K562 (cell line): Measurements from ENCODE around the gene MMEL1. TPM values are rescaled to one million over a fixed set of nuclear protein-coding genes. Genes with fewer than 3 reads are reported as not detected.

ENCODE experiments used
- ATAC-seq: fragments of 200-7000 bp; cut with Tn5 transposase; 3 replicates; pipeline ENCODE4 v1.9.1; 2020; ENCODE audit warnings: moderate library complexity
- BruUV-seq: library from RNA; stranded (reverse); fragments of 400-500 nt; replicated peaks from 2 replicates; lab custom pipeline; 2021; lab: Mats Ljungman, UMichigan
- CTCF ChIA-PET: fragments of 300-600 bp; formaldehyde crosslinking; extraction: SDS; loops from one replicate; lab custom pipeline; 2021; ENCODE audit warnings: low intra/inter-chr PET ratio; lab: Yijun Ruan, JAX
- POLR2A ChIA-PET: fragments of 300-600, 350-650 bp; sonication (Branson Sonifier 250); formaldehyde crosslinking; extraction: SDS; loops from one replicate; lab custom pipeline; 2021; ENCODE audit warnings: antibody characterized with exemption, inconsistent platforms; lab: Yijun Ruan, JAX
- DNase-seq, 4 experiments: peaks; one replicate each; pipeline versions ENCODE4 v3.0.0 to v3.0.0-alpha.2; 2011 to 2018; ENCODE audit warnings: low spot score in 3 of 4, mixed read lengths in 3 of 4; ENCODE audit errors: extremely low read depth in 1 of 4
- FAIRE-seq: peaks from 2 replicates; lab custom pipeline; 2011; peaks lifted over from hg19 to GRCh38; lab: Jason Lieb, UNC
- H2AFZ ChIP-seq: 2 replicates; pipeline ENCODE4 v1.6.0; 2011; ENCODE audit warnings: low read depth, low read length, control low read depth, inconsistent platforms
- H3K27ac ChIP-seq: fragments of 200-600 bp; 3 replicates; pipeline ENCODE4 v1.8.0; 2011; ENCODE audit warnings: low read depth, mild to moderate bottlenecking, control low read depth, inconsistent platforms, low read length, moderate library complexity, mixed read lengths; ENCODE audit errors: extremely low read depth
- H3K27me3 ChIP-seq, 2 experiments: fragments of 300-600 bp in 1 of 2; 2 replicates in 1 of 2; 3 replicates in 1 of 2; pipeline versions ENCODE4 v1.6.0 to v1.8.0; 2011; ENCODE audit warnings: inconsistent platforms in 2 of 2, low read length in 2 of 2, mild to moderate bottlenecking in 1 of 2, mixed read lengths in 1 of 2, moderate library complexity in 1 of 2; ENCODE audit not compliant: control insufficient read depth in 2 of 2, insufficient read depth in 2 of 2
- H3K36me3 ChIP-seq: fragments of 300-600 bp; 3 replicates; pipeline ENCODE4 v1.8.0; 2011; ENCODE audit warnings: mild to moderate bottlenecking, low read length, inconsistent platforms; ENCODE audit not compliant: control insufficient read depth, insufficient read depth
- H3K4me1 ChIP-seq, 2 experiments: fragments of 200-600 bp in 1 of 2; replicated peaks in 1 of 2; 2 replicates in 1 of 2; 3 replicates in 1 of 2; pipeline versions ENCODE4 v1.5.1 to v1.8.0; 2011; ENCODE audit warnings: inconsistent platforms in 2 of 2, low read length in 2 of 2, mild to moderate bottlenecking in 1 of 2, mixed read lengths in 1 of 2, moderate library complexity in 1 of 2; ENCODE audit not compliant: control insufficient read depth in 2 of 2, insufficient read depth in 2 of 2
- H3K4me2 ChIP-seq: 2 replicates; pipeline ENCODE4 v1.6.1; 2011; ENCODE audit warnings: low read length, control low read depth, inconsistent platforms, mixed read lengths; ENCODE audit not compliant: insufficient read depth
- H3K4me3 ChIP-seq: fragments of 200-600 bp; sonication (generic), shearing (Covaris generic); 2 replicates; pipeline ENCODE4 v1.5.1; 2016; ENCODE audit warnings: control low read depth, inconsistent platforms
- H3K79me2 ChIP-seq: fragments of 200-600 bp; 3 replicates; pipeline ENCODE4 v1.8.0; 2011; ENCODE audit warnings: low read length, inconsistent platforms; ENCODE audit not compliant: control insufficient read depth, insufficient read depth
- H3K9ac ChIP-seq, 2 experiments: 2 replicates each; pipeline versions ENCODE4 v1.6.0 to v1.6.1; 2011; ENCODE audit warnings: low read depth in 2 of 2, low read length in 2 of 2, control low read depth in 1 of 2, inconsistent platforms in 1 of 2, mild to moderate bottlenecking in 1 of 2, mixed read lengths in 1 of 2; ENCODE audit not compliant: insufficient read depth in 1 of 2
- H3K9me1 ChIP-seq: one replicate; pipeline ENCODE4 v1.6.0; 2011; ENCODE audit warnings: inconsistent platforms, mild to moderate bottlenecking, low read length, moderate library complexity; ENCODE audit not compliant: control insufficient read depth, insufficient read depth
- H3K9me3 ChIP-seq: replicated peaks from 2 replicates; pipeline ENCODE4 v1.5.1; 2011; ENCODE audit warnings: low read depth, low read length, inconsistent platforms; ENCODE audit not compliant: control insufficient read depth, insufficient read depth
- H4K20me1 ChIP-seq: replicated peaks from 2 replicates; pipeline ENCODE4 v1.6.1; 2011; ENCODE audit warnings: low read length, inconsistent platforms, mixed read lengths; ENCODE audit not compliant: control insufficient read depth, insufficient read depth
- KDM2B ChIP-seq: fragments of 250-450 bp; sonication (Bioruptor Pico); IDR thresholded peaks from 2 replicates; pipeline ENCODE4 v1.8.0; 2021; ENCODE audit warnings: mild to moderate bottlenecking, moderate library complexity
- SRSF7 ChIP-seq: fragments of 200-400 bp; formaldehyde crosslinking; optimal IDR thresholded peaks from 2 replicates; pipeline ENCODE3; 2017; ENCODE audit warnings: mild to moderate bottlenecking, low read depth, low read length
- ZNF785 ChIP-seq: fragments of 250-450 bp; sonication (Bioruptor Pico); IDR thresholded peaks from 2 replicates; pipeline ENCODE4 v1.4.0; 2020; ENCODE audit warnings: mild to moderate bottlenecking
- WGBS: fragments of 100-300 bp; shearing (Covaris generic); methylation state at CpG from one replicate; pipeline ENCODE4 v1.1.6; 2016; ENCODE audit warnings: low coverage, mixed read lengths; ENCODE audit not compliant: insufficient coverage; ENCODE audit errors: missing lambda C conversion rate; 5-methylcytosine and 5-hydroxymethylcytosine counted together
- in situ Hi-C: fragments of 300-500 bp; cut with MboI; formaldehyde crosslinking; loops from 4 replicates; pipeline ENCODE4 v1.15.0; 2018; ENCODE audit warnings: inconsistent platforms, mixed read lengths
- intact Hi-C: fragments of 100-400 bp; cut with micrococcal nuclease; formaldehyde crosslinking; loops from 2 replicates; pipeline ENCODE4 v1.14.2; 2022
- polyA plus RNA-seq, 8 experiments: library from polyadenylated mRNA; depleted of rRNA in 4 of 8; stranded (reverse) in 5 of 8; unstranded in 3 of 8; fragments of >200 nt; fragmentation: Nextera tagmentation in 2 of 8; fragmentation: Illumina TruSeq in 1 of 8; extraction: Ambion mirVana in 2 of 8; extraction: Trizol in 1 of 8; gene quantifications; 2 replicates each; pipeline versions ENCODE4 v1.2.1 to v1.2.3, GENCODE V29; 2011 to 2014; ENCODE audit warnings: inconsistent platforms in 1 of 8, missing spikeins in 1 of 8
- total RNA-seq, 7 experiments: library from RNA; depleted of rRNA in 6 of 7; stranded (reverse); fragments of >200 nt in 6 of 7; fragmentation: Illumina TruSeq in 2 of 7; extraction: Trizol in 2 of 7; gene quantifications; 2 replicates each; pipeline versions ENCODE4 v1.2.1 to v1.2.3, GENCODE V29; 2011 to 2021; ENCODE audit warnings: low replicate concordance in 1 of 7
- TF ChIP-seq, protein P1 (sequence below), 2 experiments: fragments of 450-650 bp in 1 of 2; sonication (generic) in 1 of 2; formaldehyde crosslinking in 1 of 2; IDR thresholded peaks; 2 replicates each; pipeline versions ENCODE4 v1.7.1 to v1.9.0; 2016 to 2022; ENCODE audit warnings: inconsistent platforms in 1 of 2, mild to moderate bottlenecking in 1 of 2, missing genetic modification reagents in 1 of 2

MMEL1 gene
- total and polyA plus RNA-seq, 9 of the 15 experiments (the other 6 are each of a cell fraction or from before 2014, with no cell fraction given) = not detected

DNA sequence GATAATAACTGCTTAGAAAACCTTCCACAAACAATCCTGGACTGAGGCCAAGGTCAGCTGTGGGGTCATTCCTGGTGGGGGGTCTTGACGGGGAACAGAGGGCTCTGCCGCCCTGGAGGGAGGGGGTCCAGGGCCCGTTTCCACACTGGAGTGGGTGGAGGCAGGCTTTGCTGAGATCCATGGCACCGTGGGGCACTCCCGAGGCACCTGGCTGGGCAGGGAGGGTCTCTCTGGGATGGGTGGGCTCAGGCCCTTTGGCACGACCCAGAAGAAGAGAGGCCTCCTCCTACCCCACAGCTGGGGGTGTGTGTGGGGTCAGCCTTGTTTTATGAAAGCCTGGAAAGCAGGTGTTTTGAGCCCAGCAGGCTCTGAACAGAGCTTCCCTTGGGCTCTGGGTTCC is 5.1 kb downstream of the MMEL1 start:
- H3K9me3 ChIP-seq = peaks cover 10% of the 10 kb centered on the region
- no peak overlapping the region for H2AFZ ChIP-seq
- FAIRE-seq = no peak
- POLR2A ChIA-PET = interaction anchor here (1.0 kb wide), 1 partner anchor 22 kb away, joined by 3 read pairs; no protein-coding TSS in a partner anchor
- H3K36me3 ChIP-seq = no peaks in the 10 kb centered on the region
- no peak overlapping the region for H3K27ac ChIP-seq
- ATAC-seq = no peak
- no peaks in the 10 kb centered on the region for H3K9me1 ChIP-seq
- intact Hi-C loops (no loop called here), in situ Hi-C loops (no loop called here)
- no peak for TF ChIP-seq KDM2B (CRISPR knock-in tag)
- TF ChIP-seq ZNF785 (CRISPR knock-in tag) = no peak
- TF ChIP-seq, protein P1, sequence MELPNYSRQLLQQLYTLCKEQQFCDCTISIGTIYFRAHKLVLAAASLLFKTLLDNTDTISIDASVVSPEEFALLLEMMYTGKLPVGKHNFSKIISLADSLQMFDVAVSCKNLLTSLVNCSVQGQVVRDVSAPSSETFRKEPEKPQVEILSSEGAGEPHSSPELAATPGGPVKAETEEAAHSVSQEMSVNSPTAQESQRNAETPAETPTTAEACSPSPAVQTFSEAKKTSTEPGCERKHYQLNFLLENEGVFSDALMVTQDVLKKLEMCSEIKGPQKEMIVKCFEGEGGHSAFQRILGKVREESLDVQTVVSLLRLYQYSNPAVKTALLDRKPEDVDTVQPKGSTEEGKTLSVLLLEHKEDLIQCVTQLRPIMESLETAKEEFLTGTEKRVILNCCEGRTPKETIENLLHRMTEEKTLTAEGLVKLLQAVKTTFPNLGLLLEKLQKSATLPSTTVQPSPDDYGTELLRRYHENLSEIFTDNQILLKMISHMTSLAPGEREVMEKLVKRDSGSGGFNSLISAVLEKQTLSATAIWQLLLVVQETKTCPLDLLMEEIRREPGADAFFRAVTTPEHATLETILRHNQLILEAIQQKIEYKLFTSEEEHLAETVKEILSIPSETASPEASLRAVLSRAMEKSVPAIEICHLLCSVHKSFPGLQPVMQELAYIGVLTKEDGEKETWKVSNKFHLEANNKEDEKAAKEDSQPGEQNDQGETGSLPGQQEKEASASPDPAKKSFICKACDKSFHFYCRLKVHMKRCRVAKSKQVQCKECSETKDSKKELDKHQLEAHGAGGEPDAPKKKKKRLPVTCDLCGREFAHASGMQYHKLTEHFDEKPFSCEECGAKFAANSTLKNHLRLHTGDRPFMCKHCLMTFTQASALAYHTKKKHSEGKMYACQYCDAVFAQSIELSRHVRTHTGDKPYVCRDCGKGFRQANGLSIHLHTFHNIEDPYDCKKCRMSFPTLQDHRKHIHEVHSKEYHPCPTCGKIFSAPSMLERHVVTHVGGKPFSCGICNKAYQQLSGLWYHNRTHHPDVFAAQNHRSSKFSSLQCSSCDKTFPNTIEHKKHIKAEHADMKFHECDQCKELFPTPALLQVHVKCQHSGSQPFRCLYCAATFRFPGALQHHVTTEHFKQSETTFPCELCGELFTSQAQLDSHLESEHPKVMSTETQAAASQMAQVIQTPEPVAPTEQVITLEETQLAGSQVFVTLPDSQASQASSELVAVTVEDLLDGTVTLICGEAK (IDR thresholded peaks at IDR 0.05) = no peak
- TF ChIP-seq, protein P1 (CRISPR knock-in tag; IDR thresholded peaks at IDR 0.05) = no peak
- TF ChIP-seq SRSF7 = no peak
- DNase-seq = no peak
- no peak overlapping the region for H3K9ac ChIP-seq
- WGBS = 0% methylated on average over 6 of the region's 6 CpGs
- no peak overlapping the region for H3K4me2 ChIP-seq
- no TSS peak for BruUV-seq
- CTCF ChIA-PET = no interaction called here
- H3K4me3 ChIP-seq = no peak overlapping the region
- H3K4me1 ChIP-seq = peaks cover 4 to 7% of the 10 kb centered on the region in 2 experiments; a peak in 3 of 5 replicates
- no peaks in the 10 kb centered on the region for H4K20me1 ChIP-seq
- no peaks in the 10 kb centered on the region for H3K79me2 ChIP-seq
- H3K27me3 ChIP-seq = peaks cover 0 to 15% of the 10 kb centered on the region in 2 experiments; a peak in 2 of 5 replicates
